H1 (cell line): ENCODE measurements around the gene NME7.

Experiments used
- ASH2L ChIP-seq: fragments of 200-600, 300-600 bp; sonication (generic); IDR thresholded peaks from one replicate; pipeline ENCODE4 v1.7.1; 2017; ENCODE audit warnings: low read length
- BACH1 ChIP-seq: IDR thresholded peaks from 2 replicates; pipeline ENCODE4 v1.6.1; 2012; ENCODE audit warnings: low read length, improper control_type of control experiment
- BRCA1 ChIP-seq: IDR thresholded peaks from 2 replicates; pipeline ENCODE4 v1.6.1; 2012; ENCODE audit warnings: low read depth, low read length, improper control_type of control experiment
- CTCF ChIP-seq, 3 experiments: IDR thresholded peaks; 1 replicate in 2 of 3; 2 replicates in 1 of 3; pipeline versions ENCODE4 v1.5.1 to v1.6.1; 2011; ENCODE audit warnings: low read length in 3 of 3, mild to moderate bottlenecking in 3 of 3, inconsistent platforms in 2 of 3, low read depth in 1 of 3, moderate library complexity in 1 of 3; ENCODE audit not compliant: insufficient read depth in 1 of 3; ENCODE audit errors: control extremely low read depth in 1 of 3
- EP300 ChIP-seq, 2 experiments: IDR thresholded peaks; 1 replicate in 1 of 2; 2 replicates in 1 of 2; pipeline ENCODE4 v1.6.1; 2011 to 2012; ENCODE audit warnings: low read depth in 2 of 2, low read length in 2 of 2, mild to moderate bottlenecking in 2 of 2, borderline replicate concordance in 1 of 2, inconsistent platforms in 1 of 2, moderate library complexity in 1 of 2
- GABPA ChIP-seq: IDR thresholded peaks from 2 replicates; pipeline ENCODE4 v1.6.1; 2011; ENCODE audit warnings: mild to moderate bottlenecking, low read length, moderate library complexity, borderline replicate concordance; ENCODE audit not compliant: insufficient read depth
- JUND ChIP-seq: IDR thresholded peaks from 2 replicates; pipeline ENCODE4 v1.6.1; 2011; ENCODE audit warnings: mild to moderate bottlenecking, improper control_type of control experiment, low read length
- MAX ChIP-seq: IDR thresholded peaks from 2 replicates; pipeline ENCODE4 v1.6.1; 2012; ENCODE audit warnings: inconsistent platforms
- POLR2A ChIP-seq, 2 experiments: IDR thresholded peaks; 1 replicate in 1 of 2; 2 replicates in 1 of 2; pipeline ENCODE4 v1.6.1; 2011; ENCODE audit warnings: low read depth in 2 of 2, low read length in 2 of 2, mild to moderate bottlenecking in 2 of 2; ENCODE audit errors: control extremely low read depth in 1 of 2
- POLR2AphosphoS5 ChIP-seq: IDR thresholded peaks from 2 replicates; pipeline ENCODE4 v1.6.1; 2011; ENCODE audit warnings: low read depth, low read length
- RAD21 ChIP-seq, 2 experiments: IDR thresholded peaks in 1 of 2; conservative IDR thresholded peaks in 1 of 2; 2 replicates each; pipeline ENCODE4 v1.6.1; 2011; ENCODE audit warnings: low read depth in 2 of 2, low read length in 2 of 2, improper control_type of control experiment in 1 of 2, inconsistent platforms in 1 of 2, mild to moderate bottlenecking in 1 of 2, moderate library complexity in 1 of 2
- USF2 ChIP-seq: IDR thresholded peaks from 2 replicates; pipeline ENCODE4 v1.6.1; 2011; ENCODE audit warnings: low read length, improper control_type of control experiment
- YY1 ChIP-seq: IDR thresholded peaks from 2 replicates; pipeline ENCODE4 v1.6.1; 2011; ENCODE audit warnings: low read depth, mild to moderate bottlenecking, low read length
- ZNF274 ChIP-seq: IDR thresholded peaks from 2 replicates; pipeline ENCODE4 v1.7.0; 2012; ENCODE audit warnings: low read length, borderline replicate concordance; ENCODE audit errors: extremely low read depth

GRCh38 chr1:169395955-169396354 is 28.4 kb upstream of the NME7 start:
- TF ChIP-seq POLR2AphosphoS5 (no peak), POLR2A (IDR thresholded peaks at IDR 0.05; ENCODE audit: control extremely low read depth in 1 of 2, low read depth in 2 of 2, low read length in 2 of 2) (no peak), EP300 (IDR thresholded peaks at IDR 0.05; ENCODE audit: borderline replicate concordance in 1 of 2, low read depth in 2 of 2, low read length in 2 of 2) (no peak), YY1 (no peak), CTCF (IDR thresholded peaks at IDR 0.05; ENCODE audit: control extremely low read depth in 1 of 3, insufficient read depth in 1 of 3, low read depth in 1 of 3, low read length in 3 of 3) (no peak), BRCA1 (no peak), ZNF274 (no peak), USF2 (no peak), BACH1 (no peak), ASH2L (no peak), JUND (no peak), MAX (no peak), RAD21 (IDR thresholded peaks at IDR 0.05 in 1 of 2, conservative IDR thresholded peaks at IDR 0.05 in 1 of 2; ENCODE audit: low read depth in 2 of 2, low read length in 2 of 2) (no peak), GABPA (no peak)
